CD14-positive monocyte (primary cell): Measurements from ENCODE around the gene DLGAP3. TPM values are rescaled to one million over a fixed set of nuclear protein-coding genes. Genes with fewer than 3 reads are reported as not detected.

Experiments used
- DNase-seq, 3 donors: peaks; one replicate each; pipeline ENCODE4 v3.0.0-alpha.2; 2011 to 2022
- H2AFZ ChIP-seq: 2 replicates; pipeline ENCODE4 v1.6.0; 2012; ENCODE audit warnings: mild to moderate bottlenecking, low read depth, low read length, inconsistent platforms; ENCODE audit not compliant: insufficient read depth, poor library complexity, severe bottlenecking
- H3K27ac ChIP-seq, 2 donors: 1 replicate in 1 of 2; 2 replicates in 1 of 2; pipeline ENCODE4 v1.5.1; 2012 to 2013; ENCODE audit warnings: low read length in 2 of 2, control low read depth in 1 of 2, inconsistent platforms in 1 of 2, low read depth in 1 of 2, mild to moderate bottlenecking in 1 of 2
- H3K27me3 ChIP-seq, 2 donors: one replicate each; pipeline versions ENCODE4 v1.6.0 to v1.6.1; 2011 to 2013; ENCODE audit warnings: low read length in 2 of 2; ENCODE audit not compliant: control insufficient read depth in 2 of 2, insufficient read depth in 2 of 2
- H3K36me3 ChIP-seq, 2 donors: replicated peaks in 1 of 2; 1 replicate in 1 of 2; 2 replicates in 1 of 2; pipeline versions ENCODE4 v1.5.1 to v1.6.1; 2012 to 2013; ENCODE audit warnings: low read length in 2 of 2, control low read depth in 1 of 2, inconsistent platforms in 1 of 2, mild to moderate bottlenecking in 1 of 2; ENCODE audit not compliant: insufficient read depth in 2 of 2, control insufficient read depth in 1 of 2
- H3K4me1 ChIP-seq, 2 donors: 1 replicate in 1 of 2; 2 replicates in 1 of 2; pipeline versions ENCODE4 v1.5.1 to v1.6.1; 2012 to 2013; ENCODE audit warnings: low read length in 2 of 2, control low read depth in 1 of 2, inconsistent platforms in 1 of 2, mild to moderate bottlenecking in 1 of 2, moderate library complexity in 1 of 2; ENCODE audit not compliant: insufficient read depth in 2 of 2, control insufficient read depth in 1 of 2
- H3K4me2 ChIP-seq: replicated peaks from 2 replicates; pipeline ENCODE3; 2012; ENCODE audit warnings: low read length, moderate library complexity, mild to moderate bottlenecking; ENCODE audit not compliant: poor library complexity, severe bottlenecking; ENCODE audit errors: extremely low read depth
- H3K4me3 ChIP-seq, 3 experiments: fragments of 200-600 bp in 1 of 3; sonication (generic) in 1 of 3; replicated peaks in 1 of 3; 1 replicate in 2 of 3; 2 replicates in 1 of 3; pipeline ENCODE4 v1.5.1; 2011 to 2013; ENCODE audit warnings: low read length in 3 of 3, mild to moderate bottlenecking in 3 of 3, control low read depth in 2 of 3, low read depth in 2 of 3, inconsistent platforms in 1 of 3, moderate library complexity in 1 of 3
- H3K79me2 ChIP-seq: 2 replicates; pipeline ENCODE4 v1.6.0; 2012; ENCODE audit warnings: mild to moderate bottlenecking, control low read depth, inconsistent platforms, low read length, moderate library complexity; ENCODE audit not compliant: insufficient read depth
- H3K9ac ChIP-seq: 2 replicates; pipeline ENCODE4 v1.6.0; 2017; ENCODE audit warnings: low read length, mild to moderate bottlenecking; ENCODE audit not compliant: insufficient read depth, poor library complexity, severe bottlenecking
- H3K9me3 ChIP-seq, 2 donors: replicated peaks in 1 of 2; 1 replicate in 1 of 2; 2 replicates in 1 of 2; pipeline versions ENCODE4 v1.5.1 to v1.6.1; 2012 to 2013; ENCODE audit warnings: low read length in 2 of 2, control low read depth in 1 of 2; ENCODE audit not compliant: control insufficient read depth in 1 of 2, insufficient read depth in 1 of 2
- H4K20me1 ChIP-seq: 2 replicates; pipeline ENCODE4 v1.6.0; 2012; ENCODE audit warnings: mild to moderate bottlenecking, low read length, control low read depth, moderate library complexity; ENCODE audit not compliant: insufficient read depth
- H3K27ac Mint-ChIP-seq, 7 donors: one replicate each; pipeline ENCODE4 v1.8.0; 2020; ENCODE audit warnings: mild to moderate bottlenecking in 7 of 7, mixed read lengths in 7 of 7, moderate library complexity in 6 of 7, inconsistent platforms in 2 of 7
- H3K27me3 Mint-ChIP-seq, 3 donors: one replicate each; pipeline ENCODE4 v1.8.0; 2021 to 2022; ENCODE audit warnings: low read depth in 3 of 3, mild to moderate bottlenecking in 3 of 3, mixed read lengths in 3 of 3, moderate library complexity in 3 of 3, inconsistent platforms in 1 of 3
- H3K36me3 Mint-ChIP-seq, 2 donors: one replicate each; pipeline ENCODE4 v1.8.0; 2020; ENCODE audit warnings: mixed read lengths in 2 of 2, inconsistent platforms in 1 of 2, mild to moderate bottlenecking in 1 of 2
- H3K4me1 Mint-ChIP-seq: one replicate; pipeline ENCODE4 v1.8.0; 2020; ENCODE audit warnings: mild to moderate bottlenecking, mixed read lengths
- H3K4me3 Mint-ChIP-seq, 2 donors: one replicate each; pipeline ENCODE4 v1.8.0; 2020; ENCODE audit warnings: mild to moderate bottlenecking in 2 of 2, mixed read lengths in 2 of 2, moderate library complexity in 1 of 2
- H3K9me3 Mint-ChIP-seq, 7 donors: one replicate each; pipeline ENCODE4 v1.8.0; 2020 to 2022; ENCODE audit warnings: mixed read lengths in 7 of 7, mild to moderate bottlenecking in 6 of 7, moderate library complexity in 6 of 7, inconsistent platforms in 2 of 7
- WGBS: methylation state at CpG from one replicate; pipeline ENCODE4 v1.1.5; 2013; ENCODE audit warnings: missing lambda C conversion rate; ENCODE audit not compliant: insufficient coverage; 5-methylcytosine and 5-hydroxymethylcytosine counted together
- intact Hi-C, 2 donors: fragments of 100-400 bp; cut with micrococcal nuclease; formaldehyde crosslinking; loops; one replicate each; pipeline versions ENCODE4 v1.15.0 to v1.15.1; 2023
- polyA plus RNA-seq, 3 donors: library from polyadenylated mRNA; depleted of rRNA in 1 of 3; unstranded in 2 of 3; stranded (reverse) in 1 of 3; fragments of 300-500 nt in 2 of 3; fragments of >200 nt in 1 of 3; fragmentation: Illumina TruSeq in 2 of 3; gene quantifications; 1 replicate in 2 of 3; 2 replicates in 1 of 3; pipeline ENCODE4 v1.2.3, GENCODE V29; 2012 to 2021
- TF ChIP-seq, protein P1 (sequence below): fragments of 200-600 bp; IDR thresholded peaks from one replicate; pipeline ENCODE4 v1.8.0; 2022; ENCODE audit warnings: antibody characterized with exemption, mild to moderate bottlenecking

The DLGAP3 gene
- polyA plus RNA-seq, 3 donors = 0.10 to 0.56 (median 0.16) TPM

DNA sequence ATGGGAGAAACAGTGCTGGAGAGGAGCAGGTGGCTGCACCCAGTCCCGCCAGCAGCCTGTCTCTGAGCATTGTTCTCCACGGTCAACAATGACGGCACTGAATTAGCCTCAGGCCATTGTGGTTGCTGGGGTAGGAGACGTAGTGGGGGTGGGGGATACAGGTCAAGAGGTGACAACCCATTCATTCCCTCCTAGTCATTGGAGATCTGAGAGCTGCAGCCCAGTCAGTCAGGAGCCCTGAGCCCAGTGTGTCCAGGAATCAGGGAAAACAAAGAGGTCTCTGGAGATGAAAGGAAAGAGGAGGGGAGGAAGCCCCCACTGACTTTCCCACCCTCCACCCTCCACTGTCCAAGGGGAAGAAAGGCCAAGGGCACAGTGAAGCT, 85.2 kb downstream of the DLGAP3 start:
- TF ChIP-seq, protein P1, sequence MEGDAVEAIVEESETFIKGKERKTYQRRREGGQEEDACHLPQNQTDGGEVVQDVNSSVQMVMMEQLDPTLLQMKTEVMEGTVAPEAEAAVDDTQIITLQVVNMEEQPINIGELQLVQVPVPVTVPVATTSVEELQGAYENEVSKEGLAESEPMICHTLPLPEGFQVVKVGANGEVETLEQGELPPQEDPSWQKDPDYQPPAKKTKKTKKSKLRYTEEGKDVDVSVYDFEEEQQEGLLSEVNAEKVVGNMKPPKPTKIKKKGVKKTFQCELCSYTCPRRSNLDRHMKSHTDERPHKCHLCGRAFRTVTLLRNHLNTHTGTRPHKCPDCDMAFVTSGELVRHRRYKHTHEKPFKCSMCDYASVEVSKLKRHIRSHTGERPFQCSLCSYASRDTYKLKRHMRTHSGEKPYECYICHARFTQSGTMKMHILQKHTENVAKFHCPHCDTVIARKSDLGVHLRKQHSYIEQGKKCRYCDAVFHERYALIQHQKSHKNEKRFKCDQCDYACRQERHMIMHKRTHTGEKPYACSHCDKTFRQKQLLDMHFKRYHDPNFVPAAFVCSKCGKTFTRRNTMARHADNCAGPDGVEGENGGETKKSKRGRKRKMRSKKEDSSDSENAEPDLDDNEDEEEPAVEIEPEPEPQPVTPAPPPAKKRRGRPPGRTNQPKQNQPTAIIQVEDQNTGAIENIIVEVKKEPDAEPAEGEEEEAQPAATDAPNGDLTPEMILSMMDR = no peak
- intact Hi-C loops = no loop called here
- DNase-seq = no peak
- Mint-ChIP-seq H3K9me3 (no peaks in the 10 kb centered on the region), H3K36me3 (peaks cover 14% of the 10 kb centered on the region in 2 donors), H3K4me1 (peaks cover 15% of the 10 kb centered on the region), H3K27ac (no peak overlapping the region), H3K4me3 (no peak overlapping the region), H3K27me3 (peaks cover 0 to 1% (median 0%) of the 10 kb centered on the region in 3 donors)
- H2AFZ ChIP-seq = no peak overlapping the region
- no peaks in the 10 kb centered on the region for H3K9me3 ChIP-seq
- no peaks in the 10 kb centered on the region for H3K27me3 ChIP-seq
- no peak overlapping the region for H3K4me3 ChIP-seq
- H3K27ac ChIP-seq = no peak overlapping the region
- H3K36me3 ChIP-seq = peaks cover 9 to 19% of the 10 kb centered on the region in 2 donors
- no peak overlapping the region for H3K4me2 ChIP-seq
- WGBS = no CpG with 5 or more reads among the region's 4 CpGs
- H4K20me1 ChIP-seq = peaks cover 44% of the 10 kb centered on the region
- H3K4me1 ChIP-seq = no peaks in the 10 kb centered on the region
- H3K79me2 ChIP-seq = no peaks in the 10 kb centered on the region
- H3K9ac ChIP-seq = no peak overlapping the region

GRCh38 chr1:34843392-34844251, 85.8 kb downstream of the DLGAP3 start:
- Mint-ChIP-seq H3K4me3 (no peak overlapping the region), H3K9me3 (no peaks in the 10 kb centered on the region), H3K4me1 (peaks cover 14% of the 10 kb centered on the region), H3K27me3 (no peaks in the 10 kb centered on the region), H3K36me3 (peaks cover 10 to 11% of the 10 kb centered on the region in 2 donors), H3K27ac (no peak overlapping the region)
- WGBS = 75% methylated on average over 11 of the region's 14 CpGs
- Histone ChIP-seq H3K4me3 (no peak overlapping the region), H4K20me1 (peaks cover 40% of the 10 kb centered on the region), H3K27me3 (no peaks in the 10 kb centered on the region), H3K9me3 (no peaks in the 10 kb centered on the region), H3K9ac (no peak overlapping the region), H3K4me1 (no peaks in the 10 kb centered on the region), H3K79me2 (no peaks in the 10 kb centered on the region), H3K4me2 (no peak overlapping the region), H2AFZ (no peak overlapping the region), H3K36me3 (peaks cover 9 to 13% of the 10 kb centered on the region in 2 donors), H3K27ac (no peak overlapping the region)
- intact Hi-C loops = no loop called here
- TF ChIP-seq, protein P1 = no peak
- no peak for DNase-seq
